ENCODE results near the gene RAB11FIP4.
"Not testable (repeated sequence)": the region's sequence is repeated elsewhere in the genome, so short reads cannot be mapped to it uniquely, and the experiment has no call there.

The RAB11FIP4 gene

GRCh38 chr17:31391496-31391949 is at the start of gene RAB11FIP4:
TSS of gene RAB11FIP4 (plus strand) at chr17:31391675. CDS start at chr17:31391853, 178 bp downstream.
- DNase-seq (ENCODE audit: low read depth): no peak

GRCh38 chr17:31345191-31345747 is 46.2 kb upstream of the RAB11FIP4 start:
- DNase-seq (ENCODE audit: low read depth): not testable (repeated sequence)

- no peak for DNase-seq (ENCODE audit: low read depth)
Measured at GRCh38 chr17:31349454-31349853, 42.0 kb upstream of the RAB11FIP4 start.

- DNase-seq (ENCODE audit: low read depth): no peak
Measured at GRCh38 chr17:31355935-31356334, 35.5 kb upstream of the RAB11FIP4 start.

- DNase-seq (ENCODE audit: low read depth): no peak
Measured at GRCh38 chr17:31357091-31357490, 34.4 kb upstream of the RAB11FIP4 start.

- no peak for DNase-seq (ENCODE audit: low read depth)
Measured at GRCh38 chr17:31357839-31358394, 33.6 kb upstream of the RAB11FIP4 start.

GRCh38 chr17:31364012-31364411 is 27.5 kb upstream of the RAB11FIP4 start:
- DNase-seq (ENCODE audit: low read depth): no peak

GRCh38 chr17:31366088-31366487 is 25.4 kb upstream of the RAB11FIP4 start:
- no peak for DNase-seq (ENCODE audit: low read depth)

GRCh38 chr17:31369266-31369665 is 22.2 kb upstream of the RAB11FIP4 start:
- DNase-seq (ENCODE audit: low read depth): no peak

- peak; percentile 40 for DNase-seq (ENCODE audit: low read depth)
Measured at GRCh38 chr17:31371511-31372097, 19.9 kb upstream of the RAB11FIP4 start.

GRCh38 chr17:31373150-31374093 is 18.1 kb upstream of the RAB11FIP4 start:
- peak; percentile 55 for DNase-seq (ENCODE audit: low read depth)

GRCh38 chr17:31374094-31374447 is 17.4 kb upstream of the RAB11FIP4 start:
- no peak for DNase-seq (ENCODE audit: low read depth)

- no peak for DNase-seq (ENCODE audit: low read depth)
Measured at GRCh38 chr17:31374503-31374902, 17.0 kb upstream of the RAB11FIP4 start.

GRCh38 chr17:31378638-31379037 is 12.8 kb upstream of the RAB11FIP4 start:
- DNase-seq (ENCODE audit: low read depth): no peak

GRCh38 chr17:31379597-31380205 is 11.8 kb upstream of the RAB11FIP4 start:
- no peak for DNase-seq (ENCODE audit: low read depth)

GRCh38 chr17:31381165-31381668 is 10.3 kb upstream of the RAB11FIP4 start:
- no peak for DNase-seq (ENCODE audit: low read depth)

GRCh38 chr17:31382668-31383275 is 8.7 kb upstream of the RAB11FIP4 start:
- DNase-seq (ENCODE audit: low read depth): not testable (repeated sequence)

GRCh38 chr17:31383488-31383887 is 8.0 kb upstream of the RAB11FIP4 start:
- DNase-seq (ENCODE audit: low read depth): not testable (repeated sequence)

- DNase-seq (ENCODE audit: low read depth): no peak
Measured at GRCh38 chr17:31385428-31386285, 5.8 kb upstream of the RAB11FIP4 start.

- DNase-seq (ENCODE audit: low read depth): no peak
Measured at GRCh38 chr17:31386542-31387075, 4.9 kb upstream of the RAB11FIP4 start.
